HK-2 (cell line): ENCODE data around the gene ROMO1.
"Not testable (repeated sequence)": the region's sequence is repeated elsewhere in the genome, so short reads cannot be mapped to it uniquely, and the experiment has no call there.

Source experiments
- DNase-seq: peaks from one replicate; pipeline ENCODE4 v3.0.0-alpha.2; 2018; ENCODE audit not compliant: unreplicated experiment

ROMO1 gene

GRCh38 chr20:35710884-35711587 is 11.8 kb downstream of the ROMO1 start:
- DNase-seq = no peak

DNA sequence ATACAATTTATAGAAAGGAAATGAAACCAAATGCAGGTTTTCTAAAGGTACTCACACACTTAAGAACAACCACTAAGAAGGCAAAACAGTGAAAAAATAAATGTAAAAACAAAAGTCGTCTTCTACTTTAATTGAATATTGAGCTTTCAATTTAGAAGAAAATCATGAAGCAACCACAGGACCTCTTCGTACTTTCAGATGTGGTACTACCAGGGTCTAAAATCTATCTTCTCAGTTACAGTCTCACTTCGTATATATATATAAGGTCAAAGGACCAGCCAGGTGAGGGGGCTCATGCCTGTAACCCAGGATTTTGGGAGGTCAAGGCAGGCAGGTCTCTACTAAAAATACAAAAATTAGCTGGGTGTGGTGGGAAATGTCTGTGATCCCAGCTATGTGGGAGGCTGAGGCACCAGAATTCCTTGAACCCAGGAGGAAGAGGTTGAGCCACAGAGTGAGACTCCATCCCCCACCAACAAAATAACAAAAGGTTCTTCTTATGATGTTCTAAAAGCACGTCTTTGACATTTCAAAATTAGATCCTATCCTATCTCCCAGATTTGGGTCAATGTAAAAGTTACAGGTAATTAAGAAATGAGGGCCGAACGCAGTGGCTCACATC is 12.5 kb downstream of the ROMO1 start:
- no peak for DNase-seq

DNA sequence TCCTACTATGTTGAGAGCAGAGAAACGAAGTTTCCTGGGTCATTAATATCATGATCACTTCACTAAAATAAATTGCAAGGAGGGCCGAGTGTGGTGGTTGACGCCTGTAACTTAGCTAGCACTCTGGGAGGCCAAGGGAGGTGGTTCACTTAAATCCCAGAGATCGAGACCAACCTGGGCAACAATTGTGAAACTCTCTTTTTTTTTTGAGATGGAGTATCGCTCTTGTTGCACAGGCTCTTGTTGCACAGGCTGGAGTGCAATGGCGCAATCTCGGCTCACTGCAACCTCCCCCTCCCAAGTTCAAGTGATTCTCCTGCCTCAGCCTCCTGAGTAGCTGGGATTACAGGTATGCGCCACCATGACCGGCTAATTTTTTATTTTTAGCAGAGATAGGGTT is 13.9 kb downstream of the ROMO1 start:
- not testable (repeated sequence) for DNase-seq

DNA sequence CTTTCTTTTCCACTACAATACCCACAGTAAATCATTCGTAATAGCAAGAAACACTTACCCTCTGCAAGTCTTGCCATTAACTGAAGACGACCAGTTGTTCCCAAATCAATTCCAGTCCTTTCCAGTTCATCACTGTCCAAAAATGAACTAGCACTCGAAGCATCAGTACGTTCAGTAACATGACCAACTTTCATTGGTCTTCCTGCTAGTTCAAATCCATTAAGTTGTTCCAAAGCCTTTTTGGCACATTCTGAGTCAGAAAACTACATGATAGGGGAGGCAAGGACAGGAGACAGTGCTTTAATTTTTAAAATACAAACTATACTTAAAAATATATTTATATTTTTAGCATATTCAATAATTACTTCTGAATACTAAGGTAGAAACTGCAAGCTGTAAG is 14.9 kb downstream of the ROMO1 start:
- DNase-seq = no peak

- DNase-seq = no peak
These were observed 16.4 kb downstream of the ROMO1 start for GRCh38 chr20:35715652-35716051.

GRCh38 chr20:35716330-35716729 is 17.1 kb downstream of the ROMO1 start:
- DNase-seq = no peak

GRCh38 chr20:35718321-35718720 is 19.1 kb downstream of the ROMO1 start:
- not testable (repeated sequence) for DNase-seq

GRCh38 chr20:35718972-35719635 is 19.9 kb downstream of the ROMO1 start:
- DNase-seq = no peak

DNA sequence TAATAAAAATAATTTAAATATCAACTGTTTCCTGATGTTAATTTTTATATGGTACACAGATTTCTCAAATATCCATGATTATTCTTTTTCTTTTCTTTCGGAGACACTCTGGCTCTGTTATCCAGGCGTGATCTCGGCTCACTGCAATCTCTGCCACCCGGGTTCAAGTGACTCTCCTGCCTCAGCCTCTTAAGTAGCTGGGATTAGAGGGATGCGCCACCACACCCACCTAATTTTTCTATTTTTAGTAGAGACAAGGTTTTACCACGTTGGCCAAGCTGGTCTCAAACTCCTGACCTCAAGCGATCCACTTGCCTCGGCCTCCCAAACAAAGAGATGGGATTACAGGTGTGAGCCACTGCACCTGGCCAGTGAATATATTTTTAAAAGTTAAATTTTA is 20.5 kb downstream of the ROMO1 start:
- no peak for DNase-seq

- DNase-seq = no peak
These were observed 21.2 kb downstream of the ROMO1 start for GRCh38 chr20:35720165-35721123.

- DNase-seq = no peak
These were observed 22.0 kb downstream of the ROMO1 start for GRCh38 chr20:35721219-35721618.

GRCh38 chr20:35721621-35722020 is 22.4 kb downstream of the ROMO1 start:
- no peak for DNase-seq

DNA sequence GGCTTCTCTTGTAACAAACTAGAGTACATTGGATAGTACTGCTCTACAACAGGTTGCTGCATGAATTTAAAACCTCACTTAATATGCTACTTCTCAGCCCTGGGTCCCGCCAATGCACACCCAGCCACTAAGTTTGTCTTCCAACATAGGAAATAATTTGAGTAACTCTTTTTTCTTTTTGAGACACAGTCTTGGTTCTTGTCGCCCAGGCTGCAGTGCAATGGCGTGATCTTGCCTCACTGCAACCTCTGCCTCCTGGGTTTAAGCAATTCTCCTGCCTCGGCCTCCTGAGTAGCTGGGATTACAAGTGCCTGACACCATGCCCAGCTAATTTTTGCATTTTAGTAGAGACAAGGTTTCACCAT is 24.1 kb downstream of the ROMO1 start:
- DNase-seq = not testable (repeated sequence)

- not testable (repeated sequence) for DNase-seq
These were observed 24.6 kb downstream of the ROMO1 start for GRCh38 chr20:35723652-35724320.

- DNase-seq = no peak
These were observed 25.4 kb downstream of the ROMO1 start for GRCh38 chr20:35724321-35725230.

GRCh38 chr20:35726842-35727711 is 27.9 kb downstream of the ROMO1 start:
- DNase-seq = no peak

GRCh38 chr20:35729283-35729807 is 30.1 kb downstream of the ROMO1 start:
- no peak for DNase-seq

- no peak for DNase-seq
These were observed 30.8 kb downstream of the ROMO1 start for GRCh38 chr20:35729836-35730582.
